RWPE1 (cell line): ENCODE results near the gene SLIRP.
A peak's percentile ranks its signal among the peaks of the same experiment; 100 is the strongest.

Source experiments
- CTCF ChIA-PET: fragments of 350-600 bp; sonication (Branson Sonifier 250); formaldehyde crosslinking; extraction: SDS; loops from one replicate; lab custom pipeline; 2021; lab: Yijun Ruan, JAX
- POLR2A ChIA-PET: fragments of 400-600 bp; formaldehyde crosslinking; extraction: SDS; loops from one replicate; lab custom pipeline; 2020; ENCODE audit warnings: antibody characterized with exemption; ENCODE audit not compliant: low non-redundant PET; lab: Yijun Ruan, JAX
- DNase-seq: peaks from one replicate; pipeline ENCODE4 v3.0.0; 2012; ENCODE audit warnings: low spot score
- H3K27ac ChIP-seq: fragments of 450-650 bp; 2 replicates; pipeline ENCODE4 v1.5.1; 2017
- CTCF ChIP-seq: fragments of 450-650 bp; conservative IDR thresholded peaks from 2 replicates; pipeline ENCODE4 v1.5.1; 2017; ENCODE audit warnings: low read depth, mild to moderate bottlenecking

SLIRP gene

GRCh38 chr14:77674931-77675330 is 33.0 kb upstream of the SLIRP start:
- ChIA-PET CTCF (interaction anchor here (0.6 kb wide), 1 partner anchor 78 kb away, joined by 3 read pairs; no protein-coding TSS in a partner anchor), POLR2A (no interaction called here)
- DNase-seq = no peak

GRCh38 chr14:77681196-77682157 is 26.4 kb upstream of the SLIRP start:
- no peak for DNase-seq
- ChIA-PET POLR2A (no interaction called here), CTCF (no interaction called here)
- TF ChIP-seq CTCF = no peak
- no peak overlapping the region for H3K27ac ChIP-seq

More at GRCh38 chr14:77674931-77675330, 33.0 kb upstream of the SLIRP start:
- TF ChIP-seq CTCF = no peak
- H3K27ac ChIP-seq = no peak overlapping the region

- peak; percentile 13 for DNase-seq
- CTCF ChIA-PET = interaction anchor here (0.5 kb wide), 1 partner anchor 170 kb away, joined by 3 read pairs; no protein-coding TSS in a partner anchor
- no peak overlapping the region for H3K27ac ChIP-seq
- no peak for TF ChIP-seq CTCF
- POLR2A ChIA-PET = no interaction called here
These were observed 25.7 kb upstream of the SLIRP start for GRCh38 chr14:77682158-77682553.

- TF ChIP-seq CTCF = no peak
- ChIA-PET CTCF (no interaction called here), POLR2A (no interaction called here)
- DNase-seq = no peak
- no peak overlapping the region for H3K27ac ChIP-seq
These were observed 16.6 kb upstream of the SLIRP start for GRCh38 chr14:77691259-77691658.

- POLR2A ChIA-PET = no interaction called here
- CTCF ChIA-PET = interaction anchor here (0.6 kb wide), 1 partner anchor 9 kb away, joined by 3 read pairs; no protein-coding TSS in a partner anchor
- TF ChIP-seq CTCF = peak; percentile 64
- peak; percentile 57 for DNase-seq
- H3K27ac ChIP-seq = peak overlapping the region; percentile 63
These were observed 564 bp upstream of the SLIRP start for GRCh38 chr14:77707355-77707723.

GRCh38 chr14:77708749-77709148 is 846 bp downstream of the SLIRP start:
- ChIA-PET POLR2A (no interaction called here), CTCF (interaction anchor here (0.7 to 1.1 kb wide), 2 partner anchors 14 to 47 kb away, joined by 3 read pairs; no protein-coding TSS in a partner anchor)
- no peak for TF ChIP-seq CTCF
- no peak overlapping the region for H3K27ac ChIP-seq
- DNase-seq = no peak
